Lower leg skin (tissue), 4 donors: ENCODE results near the gene OR10D3. TPM values are rescaled to one million over a fixed set of nuclear protein-coding genes. Genes with fewer than 3 reads are reported as not detected.

ENCODE experiments used
- DNase-seq, 2 donors: peaks; one replicate each; pipeline ENCODE4 v3.0.0-alpha.2; 2019; ENCODE audit warnings: low spot score in 2 of 2
- H3K4me3 ChIP-seq: fragments of 200-600 bp; sonication (generic); 2 replicates; pipeline ENCODE4 v1.5.1; 2017; ENCODE audit warnings: mild to moderate bottlenecking, low read depth; ENCODE audit not compliant: poor library complexity, severe bottlenecking
- POLR2A ChIP-seq, 2 donors: fragments of 450-650 bp; IDR thresholded peaks; one replicate each; pipeline ENCODE4 v1.6.1; 2016 to 2017; ENCODE audit warnings: antibody characterized with exemption in 2 of 2, mild to moderate bottlenecking in 1 of 2, moderate library complexity in 1 of 2
- WGBS, 2 donors: methylation state at CpG; one replicate each; pipeline ENCODE4 v1.1.5; 2018; 5-methylcytosine and 5-hydroxymethylcytosine counted together
- intact Hi-C: fragments of 100-400 bp; cut with DNase I; formaldehyde crosslinking; loops from one replicate; pipeline ENCODE4 v1.15.0; 2023; ENCODE audit warnings: low total_unique reads
- total RNA-seq, 4 donors: library from RNA; depleted of rRNA; stranded (reverse); fragments of >200 nt; gene quantifications; one replicate each; pipeline ENCODE4 v1.1.0, GENCODE V29; 2016
- TF ChIP-seq, protein P1 (sequence below), 3 donors: fragments of 450-650 bp; IDR thresholded peaks; one replicate each; pipeline ENCODE4 v1.5.1; 2016; ENCODE audit warnings: antibody characterized with exemption in 3 of 3, mild to moderate bottlenecking in 3 of 3, moderate library complexity in 2 of 3

OR10D3 gene
- total RNA-seq, 4 donors from 2014 or later: not detected

DNA sequence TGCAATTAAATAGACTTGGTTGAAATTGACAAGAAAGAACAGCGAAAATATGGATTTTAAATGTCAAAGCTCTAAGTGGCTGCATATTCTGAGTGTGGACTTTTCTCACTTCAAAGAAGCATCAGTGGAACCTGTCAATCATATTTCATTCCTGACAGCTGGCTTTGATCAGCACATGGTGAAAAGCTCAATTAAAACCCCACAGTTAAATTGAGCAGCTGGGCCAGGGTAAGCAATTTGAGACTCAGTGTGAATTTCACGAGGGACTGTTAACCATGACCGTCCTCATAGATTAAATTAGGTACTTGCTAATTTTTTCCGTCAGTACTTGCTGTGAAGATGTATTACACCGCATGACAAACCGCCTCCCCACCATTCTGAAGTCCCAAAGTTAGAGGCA lies 11.0 kb upstream of the OR10D3 start:
- intact Hi-C loops: no loop called here
- no peak for DNase-seq
- 80% methylated on average over 6 of the region's 6 CpGs for WGBS, 2 donors
- H3K4me3 ChIP-seq: no peak overlapping the region
- no peak for TF ChIP-seq POLR2A (IDR thresholded peaks at IDR 0.05)
- TF ChIP-seq, protein P1, sequence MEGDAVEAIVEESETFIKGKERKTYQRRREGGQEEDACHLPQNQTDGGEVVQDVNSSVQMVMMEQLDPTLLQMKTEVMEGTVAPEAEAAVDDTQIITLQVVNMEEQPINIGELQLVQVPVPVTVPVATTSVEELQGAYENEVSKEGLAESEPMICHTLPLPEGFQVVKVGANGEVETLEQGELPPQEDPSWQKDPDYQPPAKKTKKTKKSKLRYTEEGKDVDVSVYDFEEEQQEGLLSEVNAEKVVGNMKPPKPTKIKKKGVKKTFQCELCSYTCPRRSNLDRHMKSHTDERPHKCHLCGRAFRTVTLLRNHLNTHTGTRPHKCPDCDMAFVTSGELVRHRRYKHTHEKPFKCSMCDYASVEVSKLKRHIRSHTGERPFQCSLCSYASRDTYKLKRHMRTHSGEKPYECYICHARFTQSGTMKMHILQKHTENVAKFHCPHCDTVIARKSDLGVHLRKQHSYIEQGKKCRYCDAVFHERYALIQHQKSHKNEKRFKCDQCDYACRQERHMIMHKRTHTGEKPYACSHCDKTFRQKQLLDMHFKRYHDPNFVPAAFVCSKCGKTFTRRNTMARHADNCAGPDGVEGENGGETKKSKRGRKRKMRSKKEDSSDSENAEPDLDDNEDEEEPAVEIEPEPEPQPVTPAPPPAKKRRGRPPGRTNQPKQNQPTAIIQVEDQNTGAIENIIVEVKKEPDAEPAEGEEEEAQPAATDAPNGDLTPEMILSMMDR (IDR thresholded peaks at IDR 0.05): no peak

DNA sequence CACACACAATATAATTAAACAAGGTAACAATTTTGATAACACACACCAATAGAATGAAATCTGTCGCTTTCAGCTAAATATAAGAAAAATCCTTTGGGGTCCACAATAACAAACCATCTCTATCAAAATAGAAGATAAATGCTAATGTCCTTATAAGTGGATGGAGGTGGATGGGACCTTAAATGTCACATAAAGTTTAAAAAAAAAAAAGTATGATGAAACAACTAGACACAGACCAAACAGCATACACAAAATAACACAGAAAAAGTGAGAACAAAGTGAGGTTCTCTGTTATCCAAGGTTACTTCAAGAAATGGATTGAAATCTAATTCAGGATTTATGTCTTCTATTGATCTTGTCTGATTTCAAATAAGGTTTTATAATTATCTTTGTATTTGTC lies 10.5 kb upstream of the OR10D3 start:
- no peak for DNase-seq
- 97 to 100% methylated on average over 1 of the region's 1 CpG for WGBS, 2 donors
- intact Hi-C loops: no loop called here
- no peak for TF ChIP-seq POLR2A (IDR thresholded peaks at IDR 0.05)
- TF ChIP-seq, protein P1 (IDR thresholded peaks at IDR 0.05): no peak
- H3K4me3 ChIP-seq: no peak overlapping the region

DNA sequence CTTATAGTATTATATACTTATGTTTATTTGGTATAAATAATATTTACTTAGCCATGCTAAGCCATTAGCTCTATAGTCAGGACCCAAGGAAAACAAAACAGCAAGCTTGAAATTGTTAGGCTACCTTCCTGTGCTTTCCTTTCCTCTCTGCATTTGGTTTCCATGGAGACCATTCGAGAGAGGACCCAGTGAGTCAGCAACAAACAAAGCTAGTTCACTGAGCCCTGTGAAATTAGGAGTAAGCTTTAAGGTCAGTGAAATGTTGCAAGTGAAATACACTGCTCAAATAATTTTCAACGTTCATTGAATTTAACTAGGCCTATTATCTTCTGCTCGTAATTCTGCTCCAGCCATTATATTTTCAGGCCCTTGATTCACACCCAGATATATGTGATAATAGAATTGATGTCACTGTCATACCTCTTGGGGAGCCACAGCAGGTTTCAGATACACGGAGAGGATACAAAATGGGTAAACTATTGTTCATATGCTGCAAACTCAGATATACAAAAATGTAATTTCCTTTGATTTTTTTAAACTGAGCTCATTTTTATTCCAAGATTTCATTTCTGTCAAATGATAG lies 9.1 kb upstream of the OR10D3 start:
- H3K4me3 ChIP-seq: no peak overlapping the region
- intact Hi-C loops: no loop called here
- WGBS, 2 donors: 41 to 44% methylated on average over 4 of the region's 4 CpGs
- DNase-seq: no peak
- no peak for TF ChIP-seq POLR2A (IDR thresholded peaks at IDR 0.05)
- TF ChIP-seq, protein P1 (IDR thresholded peaks at IDR 0.05): no peak

DNA sequence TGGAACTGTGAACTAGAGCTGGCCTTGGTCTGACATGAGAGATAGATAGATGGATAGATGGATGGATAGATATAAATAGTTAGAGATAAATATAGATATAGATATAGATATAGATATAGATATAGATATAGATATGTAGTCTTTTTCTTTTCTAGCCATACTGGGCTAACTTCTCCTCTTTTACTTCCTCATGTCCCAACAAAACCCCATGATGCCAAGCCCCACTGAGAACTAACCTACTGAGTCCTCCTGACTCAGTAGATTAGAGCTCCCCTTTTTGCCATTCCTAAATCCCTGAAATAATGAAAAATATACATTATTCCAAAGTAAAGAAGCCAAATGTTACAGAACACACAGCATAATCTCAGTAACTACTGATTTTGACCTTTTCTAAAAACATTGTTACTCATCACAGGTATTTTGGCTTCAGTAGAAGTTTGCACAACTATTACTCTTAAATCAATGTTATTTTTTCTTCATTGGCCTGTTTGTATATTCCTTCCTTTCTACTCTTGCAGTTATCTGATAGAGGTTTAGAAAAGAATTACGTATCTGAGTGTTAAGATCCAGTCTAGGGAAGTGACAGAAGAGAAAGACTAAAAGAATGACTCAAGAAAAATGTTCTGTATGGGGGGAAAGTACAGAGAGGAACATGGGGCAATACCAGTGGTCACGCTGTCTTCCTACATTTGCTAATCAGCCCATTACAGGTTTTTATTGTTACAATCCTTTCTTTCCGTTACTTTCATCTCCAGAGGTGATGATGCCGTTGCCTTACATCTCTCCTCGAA lies 6.0 kb upstream of the OR10D3 start:
- intact Hi-C loops: no loop called here
- no peak overlapping the region for H3K4me3 ChIP-seq
- TF ChIP-seq, protein P1 (IDR thresholded peaks at IDR 0.05): no peak
- TF ChIP-seq POLR2A (IDR thresholded peaks at IDR 0.05): no peak
- no peak for DNase-seq
- WGBS, 2 donors: 80 to 84% methylated on average over 5 of the region's 5 CpGs

DNA sequence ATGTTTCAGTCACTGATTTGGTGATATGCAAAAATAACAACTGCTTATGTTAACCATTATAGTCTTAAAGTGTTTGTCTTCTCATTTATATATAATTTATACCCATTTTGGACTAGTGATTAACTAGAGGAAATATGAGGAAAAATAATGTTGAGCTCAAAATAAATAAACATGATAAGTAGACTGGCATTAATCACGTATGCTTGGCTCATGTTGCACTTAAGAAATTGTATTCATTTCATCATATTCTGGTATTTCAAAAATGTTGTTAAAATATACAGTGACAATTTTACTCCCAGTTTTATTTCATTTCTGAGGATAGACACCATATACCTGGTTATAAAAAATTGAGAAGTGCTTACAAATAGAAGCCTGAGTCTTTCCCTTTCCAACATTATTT lies 3.8 kb upstream of the OR10D3 start:
- intact Hi-C loops: no loop called here
- no peak overlapping the region for H3K4me3 ChIP-seq
- TF ChIP-seq POLR2A (IDR thresholded peaks at IDR 0.05): no peak
- TF ChIP-seq, protein P1 (IDR thresholded peaks at IDR 0.05): no peak
- 67 to 69% methylated on average over 1 of the region's 1 CpG for WGBS, 2 donors
- DNase-seq: no peak
